Activated T-helper 17 cell treated with anti-CD3 and anti-CD28 coated beads, Interleukin-2, amount 50 U/mL, for 72 hours (primary cell): Measurements from ENCODE around the gene PSMD3. TPM values are rescaled to one million over a fixed set of nuclear protein-coding genes. Genes with fewer than 3 reads are reported as not detected.
A peak's percentile ranks its signal among the peaks of the same experiment; 100 is the strongest.

ENCODE experiments used
- ATAC-seq: fragments of 150-1000 bp; cut with Tn5 transposase; replicated peaks from 2 replicates; pipeline ENCODE4 v1.10.0; 2021; ENCODE audit warnings: mild to moderate bottlenecking, moderate library complexity
- H3K27ac Mint-ChIP-seq: one replicate; pipeline ENCODE4 v1.8.0; 2022; ENCODE audit warnings: mixed read lengths
- H3K27me3 Mint-ChIP-seq: one replicate; pipeline ENCODE4 v1.8.0; 2022; ENCODE audit warnings: mixed read lengths
- H3K36me3 Mint-ChIP-seq: one replicate; pipeline ENCODE4 v1.8.0; 2022; ENCODE audit warnings: low read depth, mild to moderate bottlenecking, mixed read lengths
- H3K4me1 Mint-ChIP-seq: one replicate; pipeline ENCODE4 v1.8.0; 2022; ENCODE audit warnings: mixed read lengths
- H3K4me3 Mint-ChIP-seq: one replicate; pipeline ENCODE4 v1.8.0; 2022; ENCODE audit warnings: mild to moderate bottlenecking, mixed read lengths
- H3K9me3 Mint-ChIP-seq: one replicate; pipeline ENCODE4 v1.8.0; 2022; ENCODE audit warnings: mixed read lengths
- total RNA-seq, 2 donors: library from RNA; stranded (reverse); gene quantifications; one replicate each; pipeline ENCODE4 v1.2.3, GENCODE V29; 2022

The PSMD3 gene
- total RNA-seq, 2 donors from 2014 or later = 97.6 to 159 TPM

DNA sequence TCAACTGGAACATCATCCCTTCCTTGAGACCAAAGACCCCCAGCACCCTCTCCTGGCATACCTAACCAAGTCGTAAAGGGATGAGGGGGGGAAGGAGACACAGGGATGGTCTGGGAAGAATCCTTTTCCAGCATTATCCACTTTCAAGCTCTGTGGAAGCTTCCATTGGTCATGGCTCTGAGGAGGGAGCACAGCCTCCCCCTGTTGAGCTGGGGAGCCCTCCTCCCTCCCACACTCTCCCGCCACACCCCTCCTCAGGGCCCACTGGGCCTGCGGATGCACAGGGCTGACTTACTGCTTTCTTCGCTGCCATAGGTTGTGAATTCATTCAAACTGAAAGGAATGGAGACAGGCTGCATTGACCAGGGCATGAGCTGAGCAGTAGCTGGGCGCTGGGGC lies 47.0 kb downstream of the PSMD3 start:
- peaks cover 14% of the 10 kb centered on the region for H3K4me1 Mint-ChIP-seq

DNA sequence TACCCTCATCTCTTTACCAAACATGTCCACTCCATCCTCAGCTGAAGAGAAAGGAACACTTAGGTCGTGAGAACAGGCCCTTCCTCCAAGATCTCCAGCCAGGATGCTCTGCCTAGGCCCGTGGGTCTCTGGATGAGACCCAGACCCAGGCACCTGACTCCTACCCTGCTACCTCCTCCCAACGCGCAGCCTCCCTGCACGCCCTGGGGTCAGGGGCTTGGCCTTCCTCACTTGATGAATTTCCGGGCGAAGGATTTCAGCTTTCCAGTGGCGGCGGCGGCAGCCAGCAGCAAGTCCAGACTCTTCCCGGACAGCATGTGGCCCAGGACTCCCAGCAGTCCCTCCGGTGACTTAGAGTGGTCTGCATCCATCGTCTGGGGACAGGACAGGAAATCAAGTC lies 48.0 kb downstream of the PSMD3 start:
- H3K4me3 Mint-ChIP-seq = no peak overlapping the region
- H3K36me3 Mint-ChIP-seq = peaks cover 86% of the 10 kb centered on the region
- H3K27me3 Mint-ChIP-seq = no peaks in the 10 kb centered on the region
- H3K9me3 Mint-ChIP-seq = no peaks in the 10 kb centered on the region
- peaks cover 14% of the 10 kb centered on the region for H3K4me1 Mint-ChIP-seq
- ATAC-seq = no peak
- peak overlapping the region; percentile 58 for H3K27ac Mint-ChIP-seq

More for the DNA sequence above, 47.0 kb downstream of the PSMD3 start:
- ATAC-seq = no peak
- no peaks in the 10 kb centered on the region for H3K27me3 Mint-ChIP-seq
- no peaks in the 10 kb centered on the region for H3K9me3 Mint-ChIP-seq
- H3K4me3 Mint-ChIP-seq = no peak overlapping the region
- peaks cover 81% of the 10 kb centered on the region for H3K36me3 Mint-ChIP-seq
- H3K27ac Mint-ChIP-seq = no peak overlapping the region

DNA sequence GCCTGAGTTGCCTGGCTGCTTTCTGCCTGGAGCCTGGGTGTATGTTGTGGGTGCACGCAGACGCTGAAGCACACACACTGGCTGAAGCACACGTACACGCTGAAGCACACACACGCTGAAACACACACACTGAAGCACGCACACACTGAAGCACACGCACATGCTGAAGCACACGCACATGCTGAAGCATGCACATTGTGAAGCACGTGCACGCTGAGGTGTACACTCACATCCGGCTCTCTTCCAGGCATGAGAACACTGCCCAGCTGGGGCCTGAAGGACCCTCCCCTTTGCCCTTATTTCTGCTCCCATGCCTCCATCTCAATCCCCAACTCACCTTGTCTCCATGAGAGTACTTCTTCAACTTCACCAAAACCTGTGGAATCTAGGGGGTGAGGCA lies 51.1 kb downstream of the PSMD3 start:
- Mint-ChIP-seq H3K27ac (no peak overlapping the region), H3K27me3 (no peaks in the 10 kb centered on the region), H3K9me3 (no peaks in the 10 kb centered on the region), H3K36me3 (peaks cover 84% of the 10 kb centered on the region), H3K4me1 (no peaks in the 10 kb centered on the region), H3K4me3 (no peak overlapping the region)
- ATAC-seq = no peak

DNA sequence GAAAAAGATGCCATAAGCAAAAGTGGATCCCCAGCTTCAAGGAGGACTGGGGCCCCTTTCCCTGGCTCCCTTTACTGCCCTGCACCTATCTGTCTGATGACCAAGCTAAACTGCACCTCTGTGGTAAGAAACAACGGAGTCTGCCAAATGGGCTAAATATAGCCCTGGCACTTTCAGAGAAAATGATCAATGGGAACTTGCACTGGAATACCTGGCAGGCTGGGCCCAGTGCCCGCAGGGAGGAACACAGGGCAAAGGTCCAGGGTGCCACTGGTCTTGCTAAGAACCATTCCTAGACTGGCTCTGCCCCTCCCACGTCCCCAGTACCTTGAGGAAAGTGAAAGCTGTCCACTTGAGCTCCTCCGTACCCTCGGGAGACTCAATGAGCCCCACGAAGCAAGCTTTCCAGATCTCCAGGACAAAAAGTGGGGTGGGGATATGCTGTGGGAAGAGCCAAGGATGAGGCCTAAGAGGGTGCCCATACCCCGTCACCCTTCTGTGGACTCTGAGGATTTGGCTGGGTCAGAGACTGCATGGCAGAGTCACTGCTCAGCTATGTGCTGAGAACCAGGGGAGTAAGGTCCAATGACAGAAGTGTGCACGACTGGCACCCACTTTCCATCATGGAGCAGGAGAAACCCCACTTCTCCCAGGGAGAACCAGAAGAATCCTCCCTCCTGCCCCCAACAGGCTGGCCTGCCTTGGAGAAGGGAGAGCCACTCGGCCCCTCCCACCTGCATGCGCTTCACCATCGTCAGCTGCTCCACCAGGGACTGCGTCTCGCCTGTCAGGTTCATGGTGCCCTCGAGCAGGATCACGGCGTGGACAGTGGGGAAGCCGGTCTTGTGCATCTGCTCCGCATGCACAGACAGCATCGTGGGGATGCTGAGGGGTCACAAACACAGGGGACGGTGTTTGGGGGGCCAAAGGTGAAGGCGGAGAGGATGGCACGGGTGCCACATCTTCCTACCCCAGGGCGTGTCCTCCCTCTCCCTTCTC lies 52.0 kb downstream of the PSMD3 start:
- no peaks in the 10 kb centered on the region for H3K27me3 Mint-ChIP-seq
- no peak overlapping the region for H3K4me3 Mint-ChIP-seq
- peaks cover 77% of the 10 kb centered on the region for H3K36me3 Mint-ChIP-seq
- no peaks in the 10 kb centered on the region for H3K4me1 Mint-ChIP-seq
- no peak for ATAC-seq
- no peaks in the 10 kb centered on the region for H3K9me3 Mint-ChIP-seq
- no peak overlapping the region for H3K27ac Mint-ChIP-seq

DNA sequence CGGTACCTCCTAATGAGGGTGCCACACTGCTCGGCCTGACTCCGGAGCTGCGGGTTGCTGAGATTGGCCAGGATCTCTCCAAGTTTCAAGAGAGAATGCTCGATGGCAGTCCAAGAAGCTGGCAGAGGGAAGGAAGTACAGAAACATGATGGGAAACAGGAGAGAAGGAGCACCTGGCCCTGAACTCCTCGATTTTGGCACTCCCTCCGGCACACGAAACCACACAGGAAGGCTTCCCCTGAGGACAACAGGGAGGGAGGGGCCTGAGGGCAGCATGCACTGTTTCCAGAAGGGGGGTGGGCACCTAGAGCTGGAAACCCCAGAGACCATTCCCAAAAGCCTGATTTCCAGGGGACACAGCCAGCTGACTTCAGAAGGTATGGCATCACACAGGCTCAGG lies 52.7 kb downstream of the PSMD3 start:
- H3K36me3 Mint-ChIP-seq = peaks cover 74% of the 10 kb centered on the region
- no peak overlapping the region for H3K27ac Mint-ChIP-seq
- no peak for ATAC-seq
- H3K4me1 Mint-ChIP-seq = no peaks in the 10 kb centered on the region
- H3K4me3 Mint-ChIP-seq = no peak overlapping the region
- no peaks in the 10 kb centered on the region for H3K27me3 Mint-ChIP-seq
- no peaks in the 10 kb centered on the region for H3K9me3 Mint-ChIP-seq

DNA sequence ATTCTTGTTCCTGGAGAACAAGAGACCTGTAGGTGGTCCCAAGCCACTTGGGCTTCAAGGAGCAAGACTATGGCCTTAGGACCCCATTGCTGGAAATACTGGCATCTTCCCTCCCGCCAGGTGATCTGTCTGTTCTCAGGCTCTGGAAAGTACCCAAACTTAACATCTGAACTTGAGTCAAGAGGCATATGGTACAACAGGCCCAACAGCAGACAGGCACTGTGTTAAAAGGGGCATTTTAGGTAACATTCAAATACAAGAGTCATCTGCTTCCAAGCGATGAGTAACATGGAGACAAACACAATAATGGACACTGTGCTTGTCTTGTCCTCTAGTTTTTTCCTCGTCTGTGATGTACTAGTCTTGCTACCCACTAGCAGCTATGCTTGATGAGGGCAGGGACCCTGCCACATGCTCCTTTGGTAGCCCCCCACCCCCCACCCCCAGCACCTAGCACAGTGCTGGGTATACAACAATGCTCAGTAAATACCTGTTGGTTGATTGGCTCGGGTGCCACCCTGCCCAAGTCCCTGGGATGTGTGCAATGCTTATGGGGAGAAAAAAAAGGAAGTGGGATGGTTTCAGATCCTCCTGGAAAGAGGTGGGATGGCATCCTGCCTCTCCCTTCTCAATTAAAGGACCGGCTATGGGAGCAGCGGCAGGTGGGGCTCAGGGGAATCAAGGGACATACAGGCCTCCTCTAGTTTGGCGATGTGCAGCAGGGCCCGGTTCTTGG lies 54.0 kb downstream of the PSMD3 start:
- no peaks in the 10 kb centered on the region for H3K27me3 Mint-ChIP-seq
- H3K27ac Mint-ChIP-seq = no peak overlapping the region
- no peak for ATAC-seq
- peaks cover 67% of the 10 kb centered on the region for H3K36me3 Mint-ChIP-seq
- no peaks in the 10 kb centered on the region for H3K4me1 Mint-ChIP-seq
- H3K4me3 Mint-ChIP-seq = no peak overlapping the region
- no peaks in the 10 kb centered on the region for H3K9me3 Mint-ChIP-seq

DNA sequence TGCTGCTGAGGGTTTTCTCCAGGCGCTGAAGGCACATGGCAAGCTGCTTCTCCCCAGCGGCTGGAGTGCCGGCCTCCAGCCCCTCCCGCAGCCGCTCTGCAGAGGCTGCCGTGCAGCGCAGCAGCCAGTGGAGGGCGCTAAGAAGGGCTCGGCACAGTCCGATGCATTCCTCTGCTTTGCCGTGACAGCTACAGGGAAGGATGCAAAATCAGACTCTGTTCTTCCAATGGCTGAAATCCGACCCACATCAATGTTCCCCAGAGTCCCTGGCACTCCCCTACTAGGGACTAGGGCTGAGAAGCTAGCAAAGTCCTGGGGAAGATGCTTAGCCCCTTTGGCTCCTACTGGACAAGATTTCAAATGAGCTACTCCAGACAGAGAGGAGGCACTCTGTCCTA lies 54.6 kb downstream of the PSMD3 start:
- no peak overlapping the region for H3K27ac Mint-ChIP-seq
- no peak overlapping the region for H3K4me3 Mint-ChIP-seq
- H3K9me3 Mint-ChIP-seq = no peaks in the 10 kb centered on the region
- H3K27me3 Mint-ChIP-seq = no peaks in the 10 kb centered on the region
- H3K4me1 Mint-ChIP-seq = no peaks in the 10 kb centered on the region
- peaks cover 61% of the 10 kb centered on the region for H3K36me3 Mint-ChIP-seq
- no peak for ATAC-seq

DNA sequence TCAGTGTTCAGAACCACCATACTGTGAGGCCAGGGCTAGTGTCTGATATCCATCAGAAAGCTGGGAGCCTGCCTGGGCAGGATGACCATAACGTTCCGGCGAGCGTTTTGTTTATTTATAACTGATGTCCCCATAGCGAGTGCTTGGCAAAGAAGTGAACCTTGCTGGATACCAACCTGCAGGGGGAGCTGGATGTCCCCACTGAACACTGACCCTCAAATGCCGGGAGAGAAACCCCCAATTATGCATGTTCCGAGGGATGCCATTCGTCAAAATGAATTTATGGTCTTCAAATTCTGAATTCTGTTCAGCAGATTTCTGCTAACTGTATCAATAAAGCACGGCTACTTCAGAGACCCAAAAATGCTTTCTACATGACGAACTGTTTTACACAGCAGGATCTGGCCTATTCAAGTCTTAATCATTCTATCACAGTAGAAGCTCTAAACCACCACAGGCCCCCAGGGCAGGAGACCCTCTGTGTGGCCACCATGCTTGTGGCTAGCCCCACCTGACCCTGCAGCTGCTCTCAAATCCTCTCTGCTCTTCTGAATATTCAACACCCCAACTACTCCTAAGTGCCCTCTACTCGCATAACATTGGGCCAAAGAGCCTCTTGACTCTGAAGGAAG lies 58.4 kb downstream of the PSMD3 start:
- no peaks in the 10 kb centered on the region for H3K27me3 Mint-ChIP-seq
- no peaks in the 10 kb centered on the region for H3K9me3 Mint-ChIP-seq
- no peaks in the 10 kb centered on the region for H3K4me1 Mint-ChIP-seq
- H3K4me3 Mint-ChIP-seq = no peak overlapping the region
- no peak for ATAC-seq
- H3K36me3 Mint-ChIP-seq = peaks cover 57% of the 10 kb centered on the region
- H3K27ac Mint-ChIP-seq = no peak overlapping the region

DNA sequence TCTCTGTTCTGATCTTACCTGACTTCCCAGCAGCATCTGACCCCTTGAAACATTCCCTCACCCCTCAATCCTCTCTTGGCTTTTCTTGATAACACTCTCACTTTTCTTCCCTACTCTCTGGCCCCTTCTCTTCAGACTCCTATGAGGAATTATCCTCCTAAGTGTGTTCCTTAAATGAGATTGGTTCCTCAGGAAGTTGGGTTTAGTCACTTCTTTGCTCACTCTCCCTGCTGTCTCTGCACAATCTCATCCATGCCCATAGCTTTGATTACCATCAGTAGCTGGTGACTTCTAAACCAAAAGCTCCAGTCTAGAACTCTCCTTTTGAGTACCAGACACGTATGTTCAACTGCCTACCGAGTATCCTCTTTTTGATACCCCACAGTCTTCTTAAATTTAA lies 60.6 kb downstream of the PSMD3 start:
- H3K27me3 Mint-ChIP-seq = no peaks in the 10 kb centered on the region
- no peaks in the 10 kb centered on the region for H3K9me3 Mint-ChIP-seq
- H3K4me3 Mint-ChIP-seq = no peak overlapping the region
- no peak for ATAC-seq
- H3K27ac Mint-ChIP-seq = peak overlapping the region; percentile 12
- peaks cover 53% of the 10 kb centered on the region for H3K36me3 Mint-ChIP-seq
- no peaks in the 10 kb centered on the region for H3K4me1 Mint-ChIP-seq

Other genes with a start within 250 kb of the PSMD3 start
- under 1 TPM in 1 of 2 donors, not detected in 1; 0.40 TPM for gene GRB7, start 242.9 kb upstream of the PSMD3 start, total RNA-seq
- gene IKZF3, start 116.5 kb upstream of the PSMD3 start, total RNA-seq = 100 to 1,000 TPM in 1 of 2 donors, 10 to 100 TPM in 1; 55.0 to 119 TPM
- under 1 TPM; 0.53 to 0.67 TPM for gene ZPBP2, start 112.6 kb upstream of the PSMD3 start, total RNA-seq
- gene GSDMB, start 62.2 kb upstream of the PSMD3 start, total RNA-seq = 10 to 100 TPM; 28.9 to 37.6 TPM
- 10 to 100 TPM; 66.8 to 70.3 TPM for gene ORMDL3, start 53.2 kb upstream of the PSMD3 start, total RNA-seq
- gene LRRC3C, start 53.1 kb upstream of the PSMD3 start, total RNA-seq = not detected
- 1 to 10 TPM in 1 of 2 donors, under 1 TPM in 1; 0.63 to 1.1 TPM for gene GSDMA, start 17.8 kb upstream of the PSMD3 start, total RNA-seq
- not detected for gene CSF3, start 34.6 kb downstream of the PSMD3 start, total RNA-seq
- 100 to 1,000 TPM in 1 of 2 donors, 10 to 100 TPM in 1; 83.5 to 140 TPM for gene MED24, start 73.6 kb downstream of the PSMD3 start, total RNA-seq
- 10 to 100 TPM; 10.3 to 14.4 TPM for gene THRA, start 82.2 kb downstream of the PSMD3 start, total RNA-seq
- gene NR1D1, start 119.8 kb downstream of the PSMD3 start, total RNA-seq = 10 to 100 TPM; 12.2 to 21.8 TPM
- gene MSL1, start 141.2 kb downstream of the PSMD3 start, total RNA-seq = 100 to 1,000 TPM in 1 of 2 donors, 10 to 100 TPM in 1; 80.5 to 114 TPM
- 100 to 1,000 TPM; 110 to 244 TPM for gene CASC3, start 159.7 kb downstream of the PSMD3 start, total RNA-seq
- gene RAPGEFL1, start 196.7 kb downstream of the PSMD3 start, total RNA-seq = 1 to 10 TPM; 9.4 to 9.9 TPM
- gene WIPF2, start 238.5 kb downstream of the PSMD3 start, total RNA-seq = 10 to 100 TPM; 25.1 to 38.0 TPM